Breast epithelium (tissue), 4 donors: Measurements from ENCODE around the gene MOB3A. TPM values are rescaled to one million over a fixed set of nuclear protein-coding genes. Genes with fewer than 3 reads are reported as not detected.

Experiments
- DNase-seq, 2 donors: peaks; one replicate each; pipeline ENCODE4 v3.0.0-alpha.2; 2019; ENCODE audit warnings: low spot score in 2 of 2
- H3K27ac ChIP-seq, 2 donors: fragments of 200-600 bp; sonication (generic) in 1 of 2; one replicate each; pipeline ENCODE4 v1.5.1; 2016 to 2019; ENCODE audit warnings: mild to moderate bottlenecking in 1 of 2
- H3K27me3 ChIP-seq, 2 donors: fragments of 200-600 bp; sonication (generic) in 1 of 2; one replicate each; pipeline versions ENCODE4 v1.5.1 to v1.6.0; 2017 to 2019; ENCODE audit warnings: control low read depth in 1 of 2, mild to moderate bottlenecking in 1 of 2
- H3K36me3 ChIP-seq: fragments of 200-600 bp; one replicate; pipeline ENCODE4 v1.5.1; 2019
- H3K4me1 ChIP-seq, 2 donors: fragments of 200-600 bp; sonication (generic); one replicate each; pipeline ENCODE4 v1.5.1; 2016 to 2019; ENCODE audit warnings: control low read depth in 1 of 2
- H3K4me3 ChIP-seq, 3 donors: fragments of 200-600 bp; sonication (generic); 1 replicate in 2 of 3; 2 replicates in 1 of 3; pipeline ENCODE4 v1.5.1; 2016 to 2019; ENCODE audit warnings: mild to moderate bottlenecking in 3 of 3, moderate library complexity in 2 of 3
- H3K9me3 ChIP-seq, 2 donors: fragments of 200-600 bp; sonication (generic) in 1 of 2; one replicate each; pipeline ENCODE4 v1.5.1; 2016 to 2019; ENCODE audit warnings: control low read depth in 1 of 2
- POLR2A ChIP-seq: fragments of 450-650 bp; IDR thresholded peaks from one replicate; pipeline ENCODE4 v1.6.1; 2016; ENCODE audit warnings: antibody characterized with exemption, mild to moderate bottlenecking, moderate library complexity
- POLR2AphosphoS5 ChIP-seq, 3 donors: sonication (generic); formaldehyde crosslinking; IDR thresholded peaks; one replicate each; pipeline ENCODE4 v1.6.1; 2017; ENCODE audit warnings: antibody characterized with exemption in 3 of 3
- intact Hi-C: fragments of 100-400 bp; cut with DNase I; formaldehyde crosslinking; loops from one replicate; pipeline ENCODE4 v1.15.1; 2023; ENCODE audit warnings: low total_unique reads
- total RNA-seq, 3 donors: library from RNA; depleted of rRNA; stranded (reverse); fragments of >200 nt; gene quantifications; one replicate each; pipeline ENCODE4 v1.1.0, GENCODE V29; 2016
- TF ChIP-seq, protein P1 (sequence below), 3 donors: fragments of 450-650 bp; IDR thresholded peaks; one replicate each; pipeline ENCODE4 v1.5.1; 2016 to 2017; ENCODE audit warnings: antibody characterized with exemption in 3 of 3, mild to moderate bottlenecking in 3 of 3, moderate library complexity in 3 of 3

Gene MOB3A
- total RNA-seq = 10 to 100 TPM; 18.3 to 45.8 (median 29.2) TPM

DNA sequence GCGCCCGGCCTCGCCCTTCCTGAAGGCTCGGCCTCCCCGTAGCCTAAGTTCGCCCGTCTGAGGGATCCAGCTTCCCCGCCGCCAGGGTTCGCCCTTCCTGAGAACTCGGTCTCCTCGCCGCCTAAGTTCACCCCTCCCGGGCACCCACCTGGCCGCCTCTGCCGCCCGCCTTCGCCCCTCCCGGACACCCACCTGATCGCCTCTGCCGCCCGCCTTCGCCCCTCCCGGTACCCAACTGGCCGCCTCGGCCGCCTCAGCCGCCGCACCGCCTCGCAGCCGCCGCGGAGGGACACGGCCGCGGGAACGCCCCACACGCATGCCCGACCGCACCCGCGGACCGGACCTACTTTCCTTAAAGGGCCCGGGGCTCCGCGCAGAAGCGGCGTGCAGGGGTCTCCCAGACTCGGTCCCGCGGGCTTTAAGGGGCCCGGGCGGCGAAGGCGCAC lies at the start of gene MOB3A:
TSS of gene MOB3A (minus strand) at position 293 of the 446 bp plus-strand sequence. CDS start 17,766 bp downstream, outside the sequence.
- DNase-seq = peak; percentile 86 to 88
- Histone ChIP-seq H3K4me3 (peak within 1 kb of the TSS; percentile 61 to 85 (median 70)), H3K36me3 (no peaks in the 10 kb centered on the region), H3K27me3 (no peaks in the 10 kb centered on the region), H3K9me3 (no peaks in the 10 kb centered on the region), H3K27ac (peak within 1 kb of the TSS; percentile 92 to 97), H3K4me1 (peaks cover 0 to 16% of the 10 kb centered on the region in 2 donors)
- intact Hi-C loops = loop anchor here (10.0 kb wide), 1 partner anchor 191 kb away; the partner anchor contains the start of genes ADAT3 and SCAMP4
- TF ChIP-seq POLR2AphosphoS5 (IDR thresholded peaks at IDR 0.05) (peak; percentile 90 to 92 (median 90)), POLR2A (peak; percentile 44)
- TF ChIP-seq, protein P1, sequence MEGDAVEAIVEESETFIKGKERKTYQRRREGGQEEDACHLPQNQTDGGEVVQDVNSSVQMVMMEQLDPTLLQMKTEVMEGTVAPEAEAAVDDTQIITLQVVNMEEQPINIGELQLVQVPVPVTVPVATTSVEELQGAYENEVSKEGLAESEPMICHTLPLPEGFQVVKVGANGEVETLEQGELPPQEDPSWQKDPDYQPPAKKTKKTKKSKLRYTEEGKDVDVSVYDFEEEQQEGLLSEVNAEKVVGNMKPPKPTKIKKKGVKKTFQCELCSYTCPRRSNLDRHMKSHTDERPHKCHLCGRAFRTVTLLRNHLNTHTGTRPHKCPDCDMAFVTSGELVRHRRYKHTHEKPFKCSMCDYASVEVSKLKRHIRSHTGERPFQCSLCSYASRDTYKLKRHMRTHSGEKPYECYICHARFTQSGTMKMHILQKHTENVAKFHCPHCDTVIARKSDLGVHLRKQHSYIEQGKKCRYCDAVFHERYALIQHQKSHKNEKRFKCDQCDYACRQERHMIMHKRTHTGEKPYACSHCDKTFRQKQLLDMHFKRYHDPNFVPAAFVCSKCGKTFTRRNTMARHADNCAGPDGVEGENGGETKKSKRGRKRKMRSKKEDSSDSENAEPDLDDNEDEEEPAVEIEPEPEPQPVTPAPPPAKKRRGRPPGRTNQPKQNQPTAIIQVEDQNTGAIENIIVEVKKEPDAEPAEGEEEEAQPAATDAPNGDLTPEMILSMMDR (IDR thresholded peaks at IDR 0.05) = peak; percentile 51 to 79 (median 73)

DNA sequence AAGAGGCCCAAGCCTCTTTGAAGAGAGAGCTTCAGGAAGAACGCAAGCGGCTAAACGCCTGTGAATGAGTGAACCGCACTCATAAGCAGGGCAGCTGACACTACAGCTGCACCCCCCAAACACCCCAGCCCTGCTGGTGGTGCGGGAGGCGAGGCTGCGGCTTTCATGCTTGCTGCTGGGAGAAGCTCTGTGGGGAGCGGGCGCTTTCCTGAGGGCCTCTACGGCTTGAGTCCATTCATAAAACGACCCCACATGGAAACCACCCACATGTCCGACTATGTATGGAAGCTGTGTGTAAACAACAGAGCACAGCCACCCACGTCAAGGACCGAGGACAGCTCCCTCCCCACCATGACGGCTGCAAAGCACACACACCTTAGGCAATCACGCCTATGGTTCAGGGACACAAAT lies 49.7 kb upstream of the MOB3A start:
- H3K4me1 ChIP-seq = peaks cover 0 to 8% of the 10 kb centered on the region in 2 donors
- DNase-seq = no peak
- intact Hi-C loops = no loop called here
- H3K9me3 ChIP-seq = no peaks in the 10 kb centered on the region
- H3K36me3 ChIP-seq = no peaks in the 10 kb centered on the region
- H3K27ac ChIP-seq = no peak overlapping the region
- no peak for TF ChIP-seq POLR2A
- no peak for TF ChIP-seq POLR2AphosphoS5 (IDR thresholded peaks at IDR 0.05)
- TF ChIP-seq, protein P1 (IDR thresholded peaks at IDR 0.05) = no peak
- H3K27me3 ChIP-seq = no peaks in the 10 kb centered on the region
- no peak overlapping the region for H3K4me3 ChIP-seq

DNA sequence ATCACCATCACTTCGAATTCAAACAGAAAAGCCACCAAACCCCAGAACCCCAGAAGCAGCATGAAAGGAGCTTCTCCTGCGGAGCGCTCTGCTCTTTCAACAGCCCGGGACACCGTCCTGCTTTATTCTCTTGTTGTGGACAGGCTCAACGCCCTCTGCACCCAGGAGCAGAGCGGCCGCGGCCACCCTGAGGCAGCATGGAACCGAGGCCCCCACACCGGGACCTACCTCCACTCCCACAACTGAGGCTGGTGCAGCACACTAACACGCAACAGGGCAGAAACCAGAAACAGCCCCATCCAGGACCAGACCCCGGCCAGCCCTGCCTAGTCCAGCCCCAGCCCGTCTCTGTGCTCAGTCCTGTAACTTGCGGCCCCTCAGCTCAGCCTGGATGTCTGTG lies 48.1 kb upstream of the MOB3A start:
- DNase-seq = no peak
- no peaks in the 10 kb centered on the region for H3K27me3 ChIP-seq
- H3K4me3 ChIP-seq = no peak overlapping the region
- no peaks in the 10 kb centered on the region for H3K9me3 ChIP-seq
- H3K4me1 ChIP-seq = no peaks in the 10 kb centered on the region
- intact Hi-C loops = no loop called here
- H3K27ac ChIP-seq = no peak overlapping the region
- TF ChIP-seq, protein P1 (IDR thresholded peaks at IDR 0.05) = no peak
- no peaks in the 10 kb centered on the region for H3K36me3 ChIP-seq

DNA sequence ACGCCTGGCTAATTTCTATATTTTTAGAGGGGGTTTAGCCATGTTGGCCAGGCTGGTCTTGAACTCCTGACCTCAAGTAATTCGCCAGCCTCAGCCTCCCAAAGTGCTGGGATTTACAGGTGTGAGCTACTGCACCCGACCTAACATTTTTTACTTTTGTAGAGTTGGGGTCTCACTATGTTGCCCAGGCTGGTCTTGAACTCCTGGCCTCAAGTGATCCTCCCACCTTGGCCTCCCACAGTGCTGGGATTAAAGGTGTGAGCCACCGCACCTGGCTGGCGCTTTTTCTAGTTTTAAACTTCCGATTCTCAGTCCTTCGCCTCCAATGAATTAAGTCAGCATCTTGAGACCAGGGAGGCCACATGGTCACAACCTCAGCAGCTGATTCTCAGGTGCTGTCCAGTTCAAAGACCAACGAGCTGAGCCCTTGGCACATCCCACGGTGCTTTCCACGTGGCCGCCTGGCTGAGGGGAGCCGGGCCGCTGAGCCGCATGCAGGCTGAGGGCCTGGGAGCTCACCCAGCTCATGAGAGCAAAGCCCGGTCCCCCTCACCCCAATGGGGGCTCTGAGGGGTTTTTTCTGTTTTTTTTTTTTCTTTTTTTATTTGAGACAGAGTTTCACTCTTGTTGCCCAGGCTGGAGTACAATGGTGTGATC lies 46.2 kb upstream of the MOB3A start:
- Histone ChIP-seq H3K4me3 (no peak overlapping the region), H3K27ac (no peak overlapping the region), H3K27me3 (no peaks in the 10 kb centered on the region), H3K9me3 (no peaks in the 10 kb centered on the region), H3K4me1 (no peaks in the 10 kb centered on the region), H3K36me3 (no peaks in the 10 kb centered on the region)
- no peak for DNase-seq
- intact Hi-C loops = no loop called here
- TF ChIP-seq POLR2AphosphoS5 (IDR thresholded peaks at IDR 0.05) (no peak), POLR2A (no peak)

DNA sequence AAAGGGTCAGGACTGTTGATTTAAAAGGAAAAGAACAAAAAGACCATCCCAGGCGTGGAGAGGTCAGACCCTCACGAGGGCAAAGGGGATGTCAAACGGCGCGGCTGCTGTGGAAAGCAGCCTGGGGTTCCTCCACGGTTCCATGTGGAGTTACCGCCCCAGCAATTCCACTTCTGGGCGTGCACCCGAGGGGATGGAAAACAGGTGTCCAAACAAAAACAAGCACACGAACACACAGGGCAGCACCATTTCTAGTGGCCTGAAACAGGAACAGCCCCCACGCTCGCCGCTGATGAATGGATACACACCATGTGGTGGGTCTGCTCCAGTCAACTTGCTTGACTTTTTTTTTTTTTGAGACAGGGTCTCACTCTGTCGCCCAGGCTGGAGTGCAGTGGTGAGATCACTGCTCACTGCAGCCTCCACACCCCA lies 44.0 kb upstream of the MOB3A start:
- Histone ChIP-seq H3K4me1 (no peaks in the 10 kb centered on the region), H3K4me3 (no peak overlapping the region), H3K27ac (no peak overlapping the region), H3K27me3 (no peaks in the 10 kb centered on the region), H3K9me3 (no peaks in the 10 kb centered on the region), H3K36me3 (no peaks in the 10 kb centered on the region)
- TF ChIP-seq POLR2AphosphoS5 (IDR thresholded peaks at IDR 0.05) = no peak
- TF ChIP-seq POLR2A = no peak
- TF ChIP-seq, protein P1 (IDR thresholded peaks at IDR 0.05) = no peak
- DNase-seq = no peak
- intact Hi-C loops = no loop called here
